GM12873 (cell line): ENCODE data around the gene BTBD18.

ENCODE experiments used
- TF ChIP-seq, protein P1 (sequence below): IDR thresholded peaks from 2 replicates; pipeline ENCODE4 v1.5.1; 2012; ENCODE audit warnings: low read depth, mild to moderate bottlenecking, moderate library complexity, low read length, control low read depth; ENCODE audit not compliant: insufficient read depth; ENCODE audit errors: missing control alignments

The BTBD18 gene

DNA sequence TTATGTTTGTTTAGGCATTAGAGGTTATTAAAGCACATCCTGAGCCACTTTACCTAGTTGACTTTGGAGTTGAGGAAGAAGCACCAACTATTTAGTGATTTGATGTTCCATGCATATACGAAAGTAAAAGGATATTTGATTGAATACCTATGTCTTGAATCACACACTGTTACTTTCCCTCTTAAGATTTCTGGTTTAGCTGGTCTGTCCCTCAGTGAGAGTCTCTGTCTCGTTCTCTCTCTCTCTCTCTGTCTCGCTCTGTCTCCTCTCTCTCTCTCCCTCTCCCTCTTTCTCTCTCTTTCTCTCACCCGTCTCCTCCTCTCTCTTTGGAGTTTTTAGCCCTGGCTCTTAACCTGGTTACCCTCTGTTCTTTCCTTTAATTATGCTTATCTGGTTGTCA, 20.9 kb upstream of the BTBD18 start:
- TF ChIP-seq, protein P1, sequence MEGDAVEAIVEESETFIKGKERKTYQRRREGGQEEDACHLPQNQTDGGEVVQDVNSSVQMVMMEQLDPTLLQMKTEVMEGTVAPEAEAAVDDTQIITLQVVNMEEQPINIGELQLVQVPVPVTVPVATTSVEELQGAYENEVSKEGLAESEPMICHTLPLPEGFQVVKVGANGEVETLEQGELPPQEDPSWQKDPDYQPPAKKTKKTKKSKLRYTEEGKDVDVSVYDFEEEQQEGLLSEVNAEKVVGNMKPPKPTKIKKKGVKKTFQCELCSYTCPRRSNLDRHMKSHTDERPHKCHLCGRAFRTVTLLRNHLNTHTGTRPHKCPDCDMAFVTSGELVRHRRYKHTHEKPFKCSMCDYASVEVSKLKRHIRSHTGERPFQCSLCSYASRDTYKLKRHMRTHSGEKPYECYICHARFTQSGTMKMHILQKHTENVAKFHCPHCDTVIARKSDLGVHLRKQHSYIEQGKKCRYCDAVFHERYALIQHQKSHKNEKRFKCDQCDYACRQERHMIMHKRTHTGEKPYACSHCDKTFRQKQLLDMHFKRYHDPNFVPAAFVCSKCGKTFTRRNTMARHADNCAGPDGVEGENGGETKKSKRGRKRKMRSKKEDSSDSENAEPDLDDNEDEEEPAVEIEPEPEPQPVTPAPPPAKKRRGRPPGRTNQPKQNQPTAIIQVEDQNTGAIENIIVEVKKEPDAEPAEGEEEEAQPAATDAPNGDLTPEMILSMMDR, result no peak

DNA sequence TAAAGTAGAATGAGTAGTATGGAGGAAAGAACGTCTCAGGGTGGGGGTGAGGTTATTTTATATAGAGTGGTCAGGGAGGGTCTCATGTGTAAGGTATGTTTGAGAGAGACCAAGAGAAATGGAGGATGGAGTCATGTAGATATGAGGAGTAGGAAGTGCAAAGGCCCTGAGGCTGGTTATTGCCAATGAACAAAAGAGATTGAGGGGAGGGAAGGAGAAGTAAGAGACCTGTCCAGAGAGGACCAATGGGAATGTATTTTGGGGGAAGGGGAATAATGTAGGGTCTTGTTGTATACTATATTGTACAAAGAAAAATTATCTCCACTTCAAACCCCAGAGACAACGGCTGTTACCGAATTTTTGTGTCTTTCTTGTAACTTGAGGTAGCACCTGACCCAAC, 19.7 kb upstream of the BTBD18 start:
- TF ChIP-seq, protein P1, result no peak

DNA sequence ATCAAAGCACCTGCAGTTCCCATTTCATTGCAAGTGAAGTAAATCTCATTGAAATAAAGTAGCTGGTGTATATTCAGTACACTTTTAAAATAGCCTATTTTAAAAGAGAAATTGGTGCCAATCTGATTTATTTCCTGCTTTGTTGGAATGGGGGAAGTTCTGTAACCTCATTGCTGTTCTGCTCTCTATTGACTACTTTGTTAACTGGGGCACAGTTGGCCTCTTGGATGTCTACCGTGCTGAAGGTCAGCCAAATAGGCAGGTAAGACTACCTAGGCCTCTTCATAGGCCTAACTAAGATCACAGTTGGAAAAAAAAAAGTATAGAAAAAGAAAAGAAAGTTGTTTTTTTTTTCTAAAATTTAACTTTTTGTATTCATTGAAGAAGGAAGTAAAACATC, 19.2 kb upstream of the BTBD18 start:
- TF ChIP-seq, protein P1, result no peak

DNA sequence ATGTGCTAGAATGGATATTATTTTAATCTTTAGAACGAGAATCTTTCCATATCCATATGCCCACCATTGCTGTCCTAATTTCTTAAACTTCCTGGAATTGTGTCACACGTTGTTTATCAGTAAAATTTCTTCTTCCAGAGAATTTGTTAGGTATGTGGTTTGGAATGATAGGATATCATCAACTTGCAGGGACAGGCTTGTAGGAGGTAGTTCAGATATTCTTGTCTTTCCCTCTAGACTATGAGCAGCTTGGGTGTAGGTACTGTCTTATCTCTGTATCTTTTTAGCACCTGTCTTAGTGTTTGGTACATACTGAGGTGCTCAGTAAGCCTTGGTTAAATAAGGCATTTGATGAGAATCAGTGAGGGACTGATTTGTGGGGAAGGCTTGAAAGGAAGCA, 13.4 kb upstream of the BTBD18 start:
- TF ChIP-seq, protein P1, result no peak

DNA sequence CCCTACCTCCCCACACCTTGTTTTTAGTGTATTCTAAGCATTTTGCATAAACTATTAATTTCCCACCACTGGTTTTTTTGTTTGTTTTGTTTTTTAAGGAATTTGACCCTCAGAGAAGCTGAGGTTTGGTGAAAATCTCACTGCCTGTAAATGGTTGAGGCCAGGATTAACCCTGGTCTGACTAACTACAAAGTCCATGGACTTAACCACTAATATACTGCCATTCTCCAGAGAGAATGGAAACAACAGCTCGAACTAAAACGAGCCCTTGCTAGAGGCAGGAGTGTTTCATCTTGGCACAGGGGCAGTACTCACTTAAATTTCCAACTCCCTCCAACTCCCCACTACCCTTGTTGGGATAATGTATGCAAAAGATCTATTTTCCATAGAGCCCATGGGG, 12.9 kb upstream of the BTBD18 start:
- TF ChIP-seq, protein P1, result no peak

DNA sequence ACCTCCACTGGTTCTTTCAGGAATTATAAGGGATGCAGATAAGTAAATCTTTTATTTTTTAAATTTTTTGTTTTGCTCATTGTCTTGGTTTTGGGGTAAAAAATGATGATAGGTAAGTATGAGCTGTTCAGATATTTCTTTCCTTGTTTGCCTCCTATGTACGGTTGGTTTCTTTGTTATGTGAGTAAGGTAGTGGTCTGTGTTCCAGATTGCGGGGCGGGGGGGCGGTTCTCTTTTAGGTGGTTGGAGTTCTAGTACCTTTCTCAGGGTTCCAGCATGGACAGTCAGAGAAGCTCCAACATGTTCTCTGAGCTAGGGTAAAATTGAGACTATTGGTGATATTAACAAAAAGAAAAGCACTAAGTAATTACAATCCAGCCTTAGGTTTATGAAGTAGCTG, 12.4 kb upstream of the BTBD18 start:
- TF ChIP-seq, protein P1, result no peak

DNA sequence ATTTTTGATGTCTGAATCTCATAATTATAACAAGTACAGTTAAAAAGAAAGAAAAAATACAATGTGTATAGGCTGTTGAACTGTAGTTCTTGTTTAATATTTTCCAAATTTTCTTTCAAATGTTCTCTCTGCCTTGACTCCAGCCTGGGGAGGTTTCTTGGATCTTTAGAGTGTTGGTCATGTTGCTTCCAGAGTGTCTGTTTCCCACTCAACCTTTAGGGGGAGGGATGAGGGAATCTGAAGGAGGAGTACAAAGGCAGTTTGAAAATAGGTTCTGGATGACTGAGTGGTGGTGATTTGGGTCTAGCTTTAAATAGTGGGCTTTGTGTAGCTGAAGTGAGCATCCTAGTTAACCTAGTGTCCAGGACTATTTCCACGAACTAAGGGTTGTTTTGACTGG, 11.9 kb upstream of the BTBD18 start:
- TF ChIP-seq, protein P1, result no peak
